ENCODE measurements around the gene CRYBG1. TPM values are rescaled to one million over a fixed set of nuclear protein-coding genes. Genes with fewer than 3 reads are reported as not detected.

CRYBG1 gene, protein sequence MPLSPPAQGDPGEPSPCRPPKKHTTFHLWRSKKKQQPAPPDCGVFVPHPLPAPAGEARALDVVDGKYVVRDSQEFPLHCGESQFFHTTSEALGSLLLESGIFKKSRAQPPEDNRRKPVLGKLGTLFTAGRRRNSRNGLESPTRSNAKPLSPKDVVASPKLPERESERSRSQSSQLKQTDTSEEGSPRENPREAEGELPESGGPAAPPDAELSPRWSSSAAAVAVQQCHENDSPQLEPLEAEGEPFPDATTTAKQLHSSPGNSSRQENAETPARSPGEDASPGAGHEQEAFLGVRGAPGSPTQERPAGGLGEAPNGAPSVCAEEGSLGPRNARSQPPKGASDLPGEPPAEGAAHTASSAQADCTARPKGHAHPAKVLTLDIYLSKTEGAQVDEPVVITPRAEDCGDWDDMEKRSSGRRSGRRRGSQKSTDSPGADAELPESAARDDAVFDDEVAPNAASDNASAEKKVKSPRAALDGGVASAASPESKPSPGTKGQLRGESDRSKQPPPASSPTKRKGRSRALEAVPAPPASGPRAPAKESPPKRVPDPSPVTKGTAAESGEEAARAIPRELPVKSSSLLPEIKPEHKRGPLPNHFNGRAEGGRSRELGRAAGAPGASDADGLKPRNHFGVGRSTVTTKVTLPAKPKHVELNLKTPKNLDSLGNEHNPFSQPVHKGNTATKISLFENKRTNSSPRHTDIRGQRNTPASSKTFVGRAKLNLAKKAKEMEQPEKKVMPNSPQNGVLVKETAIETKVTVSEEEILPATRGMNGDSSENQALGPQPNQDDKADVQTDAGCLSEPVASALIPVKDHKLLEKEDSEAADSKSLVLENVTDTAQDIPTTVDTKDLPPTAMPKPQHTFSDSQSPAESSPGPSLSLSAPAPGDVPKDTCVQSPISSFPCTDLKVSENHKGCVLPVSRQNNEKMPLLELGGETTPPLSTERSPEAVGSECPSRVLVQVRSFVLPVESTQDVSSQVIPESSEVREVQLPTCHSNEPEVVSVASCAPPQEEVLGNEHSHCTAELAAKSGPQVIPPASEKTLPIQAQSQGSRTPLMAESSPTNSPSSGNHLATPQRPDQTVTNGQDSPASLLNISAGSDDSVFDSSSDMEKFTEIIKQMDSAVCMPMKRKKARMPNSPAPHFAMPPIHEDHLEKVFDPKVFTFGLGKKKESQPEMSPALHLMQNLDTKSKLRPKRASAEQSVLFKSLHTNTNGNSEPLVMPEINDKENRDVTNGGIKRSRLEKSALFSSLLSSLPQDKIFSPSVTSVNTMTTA (N-terminal part only)
- 3.0 TPM for polyA plus RNA-seq (2013, experiment 1 of 2; ENCODE audit: insufficient read length)
- polyA plus RNA-seq (2013, experiment 2 of 2; ENCODE audit: insufficient read length): 3.3 TPM

DNA sequence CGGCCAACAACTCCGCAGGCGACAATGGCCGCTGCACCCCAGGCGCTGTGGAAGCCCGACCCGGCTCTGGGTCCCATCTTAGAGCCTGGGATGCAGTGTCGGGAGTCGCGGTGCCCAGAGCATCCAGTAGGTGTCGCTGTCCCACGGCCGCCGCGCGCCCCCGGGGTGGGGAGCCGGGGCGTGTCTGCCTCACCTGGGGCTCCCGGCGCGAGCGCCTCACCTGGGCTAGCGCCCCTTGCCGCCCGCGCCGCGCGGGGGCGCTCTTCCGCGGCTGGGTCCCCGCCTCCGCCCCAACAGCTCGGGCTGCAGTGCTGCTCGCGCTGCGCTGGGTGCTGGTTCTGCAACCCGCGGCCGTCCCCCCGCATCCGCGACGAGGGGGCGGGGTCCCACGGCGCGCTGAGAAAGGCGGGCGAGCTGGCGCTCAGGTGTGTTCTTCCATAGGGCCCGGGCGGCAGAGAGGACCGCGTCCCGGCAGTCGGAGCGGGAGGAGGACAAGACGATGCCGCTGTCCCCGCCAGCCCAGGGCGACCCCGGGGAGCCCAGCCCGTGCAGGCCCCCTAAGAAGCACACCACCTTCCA lies at the start of gene CRYBG1:
CRYBG1 (plus strand) TSS at position 308 of the 579 bp plus-strand sequence; CDS start at position 500, 192 bp downstream.
- DNase-seq: peak; percentile 24

DNA sequence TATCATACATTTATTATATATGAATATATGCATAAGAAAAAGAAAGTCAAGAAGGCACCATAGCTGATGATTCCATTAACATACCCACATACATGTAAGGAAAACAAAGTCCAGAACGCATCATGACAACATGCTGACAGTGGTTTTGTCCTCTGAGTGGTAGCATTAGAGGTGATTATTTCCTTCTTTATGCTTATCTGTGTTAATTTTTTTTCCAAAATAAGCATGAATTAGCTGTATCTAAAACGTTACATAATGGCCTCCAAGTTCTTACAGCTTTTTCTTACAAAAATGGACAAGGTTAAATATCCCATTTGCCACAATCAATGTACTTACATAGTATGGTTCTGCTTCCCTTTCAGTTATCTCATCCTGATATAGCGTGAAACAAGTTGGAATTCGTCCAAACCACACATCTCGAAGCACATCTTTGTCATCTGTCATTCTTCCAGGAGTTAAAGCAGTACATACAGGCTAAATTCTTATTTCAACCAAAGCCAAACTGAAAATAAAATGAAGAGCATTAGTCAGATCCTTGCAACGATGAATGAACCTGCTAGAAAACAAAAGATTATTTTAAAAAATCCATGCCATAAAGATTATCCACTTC lies 44.6 kb upstream of the CRYBG1 start:
- no peak for DNase-seq

- no peak for DNase-seq
These were observed 44.1 kb upstream of the CRYBG1 start for GRCh38 chr6:106316375-106316766.

- DNase-seq: no peak
These were observed 42.5 kb upstream of the CRYBG1 start for GRCh38 chr6:106318061-106318460.

- DNase-seq: no peak
These were observed 41.7 kb upstream of the CRYBG1 start for GRCh38 chr6:106318851-106319250.

- DNase-seq: no peak
These were observed 38.6 kb upstream of the CRYBG1 start for GRCh38 chr6:106321940-106322339.

DNA sequence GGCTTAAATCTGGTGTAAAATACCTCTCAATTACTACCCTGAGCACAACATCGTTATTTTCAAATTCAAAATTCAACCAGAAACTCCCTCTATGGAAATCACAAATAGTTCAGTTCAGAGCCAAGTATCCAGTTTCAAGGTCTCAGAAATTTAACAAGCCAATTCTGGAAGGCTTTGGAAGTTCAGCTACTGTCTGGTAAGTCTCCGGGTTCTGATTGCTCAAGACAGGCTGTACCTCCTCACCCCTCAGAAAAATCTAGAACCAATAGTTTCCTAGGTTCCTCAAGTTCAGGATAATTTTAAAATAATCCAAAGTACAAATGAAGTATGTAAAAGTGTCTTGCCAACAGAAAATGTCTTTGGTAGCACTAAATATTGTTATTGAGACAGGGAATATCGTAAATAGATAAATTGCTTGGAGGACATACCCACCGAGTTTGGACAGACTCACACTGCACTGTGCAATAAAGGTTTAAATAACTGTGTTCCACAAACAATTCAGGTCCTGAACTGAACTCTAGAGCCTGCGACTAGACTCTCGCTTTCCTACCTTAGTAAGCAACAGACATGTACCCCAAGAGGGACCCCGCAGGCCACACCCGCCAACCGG lies 35.7 kb upstream of the CRYBG1 start:
- DNase-seq: no peak

GRCh38 chr6:106325336-106326178 lies 35.0 kb upstream of the CRYBG1 start, which contains the start of gene ATG5:
Gene ATG5 (minus strand): TSS chr6:106325760. CDS start chr6:106316208, 9,552 bp downstream.
- DNase-seq: peak; percentile 99

- peak; percentile 42 for DNase-seq
These were observed 25.7 kb upstream of the CRYBG1 start for GRCh38 chr6:106334646-106335448.

GRCh38 chr6:106339334-106340029 lies 21.0 kb upstream of the CRYBG1 start:
- peak; percentile 74 for DNase-seq

DNA sequence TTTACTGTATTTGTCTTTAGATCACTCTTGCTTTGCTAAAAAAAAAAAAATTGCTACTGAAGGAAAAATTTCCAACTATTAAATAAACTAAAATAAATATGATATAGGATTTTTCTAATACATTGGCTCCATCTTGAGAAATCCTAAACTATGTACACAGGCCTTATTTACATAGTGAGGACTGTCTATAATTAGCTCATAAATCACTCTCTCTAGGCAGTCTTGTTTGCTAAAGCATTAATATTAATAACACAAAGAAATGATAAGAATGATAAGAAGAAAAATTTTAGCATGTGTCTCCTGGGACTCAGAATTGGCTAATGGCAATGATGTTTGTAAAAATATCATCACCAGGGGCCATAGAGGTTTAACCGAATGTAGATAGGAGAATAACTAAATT lies 13.3 kb upstream of the CRYBG1 start:
- DNase-seq: no peak

DNA sequence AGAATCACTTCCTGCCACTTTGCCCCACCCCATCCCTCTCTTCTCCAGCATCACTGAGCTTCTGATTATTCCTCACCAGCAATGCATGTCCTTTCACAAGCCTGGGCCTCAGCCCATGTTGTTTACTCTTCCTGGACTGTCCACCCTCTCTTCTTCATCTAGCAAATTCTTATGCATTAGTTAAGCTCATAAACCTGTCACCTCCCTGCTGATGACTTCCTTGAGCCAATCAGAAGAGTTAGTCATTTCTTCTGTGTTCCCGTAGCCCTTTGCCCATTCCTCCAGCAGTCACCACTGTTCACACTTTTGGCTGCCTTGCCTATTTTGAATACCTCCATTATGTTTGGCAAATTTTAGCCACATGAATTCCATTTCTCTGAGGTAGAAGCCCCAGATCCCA lies 4.1 kb upstream of the CRYBG1 start:
- DNase-seq: no peak

GRCh38 chr6:106359959-106360409 lies 533 bp upstream of the CRYBG1 start:
- no peak for DNase-seq

GRCh38 chr6:106360989-106361430 lies 493 bp downstream of the CRYBG1 start:
- DNase-seq: no peak

- no peak for DNase-seq
These were observed 3.1 kb downstream of the CRYBG1 start for GRCh38 chr6:106363401-106364138.

- DNase-seq: no peak
These were observed 9.2 kb downstream of the CRYBG1 start for GRCh38 chr6:106369739-106370138.

DNA sequence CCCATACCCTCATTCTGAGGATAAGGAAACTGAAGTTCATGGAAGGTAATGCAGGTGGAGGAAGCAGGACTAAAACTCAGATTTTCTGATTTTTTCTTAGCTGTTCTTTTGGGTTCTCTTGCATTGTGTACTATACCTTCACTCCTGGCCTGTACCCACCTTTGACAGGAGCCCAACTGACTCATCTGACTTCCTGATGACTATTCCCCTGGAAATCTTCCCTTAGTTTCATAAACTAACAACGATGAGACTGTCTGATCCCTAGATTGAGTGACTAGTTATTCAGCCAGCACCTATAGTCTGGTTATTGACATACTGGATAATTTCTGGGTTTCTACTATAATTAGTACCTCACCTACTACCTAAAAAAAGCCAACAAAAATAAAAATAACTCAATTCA lies 10.1 kb downstream of the CRYBG1 start:
- DNase-seq: no peak
